ENCODE data around the gene SLC22A7.

The SLC22A7 gene

GRCh38 chr6:43283514-43283901, 14.6 kb upstream of the SLC22A7 start:
- no peak for DNase-seq (ENCODE audit: low read depth)

DNA sequence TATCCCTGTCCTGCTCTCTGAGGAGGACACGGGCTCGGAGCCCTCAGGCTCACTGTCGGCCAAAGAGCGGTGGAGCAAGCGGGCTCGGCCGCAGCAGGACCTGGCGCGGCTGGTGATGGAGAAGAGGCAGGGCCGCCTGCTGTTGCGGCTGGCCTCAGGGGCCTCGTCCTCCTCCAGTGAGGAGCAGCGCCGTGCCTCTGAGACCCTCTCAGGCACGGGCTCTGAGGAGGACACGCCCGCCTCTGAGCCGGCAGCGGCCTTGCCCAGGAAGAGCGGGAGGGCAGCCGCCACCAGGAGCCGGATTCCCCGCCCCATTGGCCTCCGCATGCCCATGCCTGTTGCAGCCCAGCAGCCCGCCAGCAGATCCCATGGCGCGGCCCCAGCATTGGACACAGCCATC, 14.2 kb upstream of the SLC22A7 start:
- no peak for DNase-seq (ENCODE audit: low read depth)

- DNase-seq (ENCODE audit: low read depth) = no peak
These were observed 12.9 kb upstream of the SLC22A7 start for GRCh38 chr6:43284991-43285781.

DNA sequence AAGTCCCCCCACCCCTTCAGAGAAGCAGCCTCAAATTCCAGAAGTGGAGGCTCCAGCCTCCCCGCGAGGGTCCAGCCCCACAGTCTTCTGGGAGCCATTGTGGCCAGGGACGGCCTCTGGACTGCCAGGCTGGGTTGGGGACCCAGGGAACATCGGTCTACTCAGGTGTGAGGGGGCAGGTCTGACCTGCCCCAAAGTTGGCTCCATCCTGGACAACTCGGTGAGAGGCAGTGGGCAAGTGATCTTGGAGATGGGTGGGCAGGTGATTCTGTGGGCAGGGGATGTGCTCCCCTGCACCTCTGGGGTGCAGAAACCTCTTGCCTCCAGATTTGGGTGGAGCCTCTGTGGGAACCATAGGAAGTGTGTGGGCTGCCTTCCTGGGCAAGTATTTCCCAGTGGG, 12.2 kb upstream of the SLC22A7 start:
- DNase-seq (ENCODE audit: low read depth) = no peak

- no peak for DNase-seq (ENCODE audit: low read depth)
These were observed 11.5 kb upstream of the SLC22A7 start for GRCh38 chr6:43286456-43286979.

- DNase-seq (ENCODE audit: low read depth) = no peak
These were observed 10.9 kb upstream of the SLC22A7 start for GRCh38 chr6:43286980-43287716.

DNA sequence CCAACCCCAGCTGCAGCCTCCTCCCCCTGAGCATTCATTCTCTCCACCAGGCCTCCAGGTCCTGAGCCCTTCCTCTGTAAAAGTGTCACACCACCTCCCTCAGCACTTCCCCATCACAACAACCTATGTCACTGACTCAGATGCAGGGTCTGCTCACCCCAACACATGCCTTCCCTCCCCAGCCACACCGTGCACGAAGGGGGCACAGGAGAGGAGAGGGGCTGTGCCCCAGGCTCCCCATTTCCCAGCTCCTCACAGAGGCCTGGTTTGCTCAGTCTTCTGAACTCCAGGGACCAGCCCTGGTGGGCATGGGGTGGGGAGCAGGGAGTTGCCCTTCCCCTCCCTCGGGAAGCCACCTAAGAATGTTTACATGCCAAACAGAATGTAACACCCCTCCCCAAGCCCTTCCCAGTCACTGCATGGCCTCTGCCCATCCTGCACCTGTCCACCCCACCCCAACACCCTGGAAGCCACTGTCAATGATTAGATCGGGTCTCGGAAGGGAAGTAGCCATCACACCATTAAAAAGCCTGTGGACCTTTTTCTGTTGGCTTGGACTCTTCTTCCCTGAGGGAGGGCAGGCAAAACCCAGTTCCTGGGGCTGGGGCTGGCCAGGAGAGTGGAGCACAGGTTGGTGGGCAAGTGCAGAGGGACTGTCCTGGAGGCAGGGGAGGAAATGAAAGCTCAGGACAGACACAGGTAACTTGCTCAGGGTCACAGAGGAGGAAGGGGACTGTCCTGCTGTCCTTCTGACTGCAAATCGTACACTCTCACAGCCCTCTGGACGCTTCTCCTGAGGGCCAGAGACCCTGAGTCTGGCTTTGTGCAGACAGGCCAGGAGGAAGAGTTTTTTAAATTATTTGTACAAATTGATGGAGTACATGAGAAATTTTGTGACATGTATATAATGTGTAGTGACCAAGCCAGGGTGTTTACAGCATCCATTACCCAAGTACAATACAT, 10.1 kb upstream of the SLC22A7 start:
- no peak for DNase-seq (ENCODE audit: low read depth)

DNA sequence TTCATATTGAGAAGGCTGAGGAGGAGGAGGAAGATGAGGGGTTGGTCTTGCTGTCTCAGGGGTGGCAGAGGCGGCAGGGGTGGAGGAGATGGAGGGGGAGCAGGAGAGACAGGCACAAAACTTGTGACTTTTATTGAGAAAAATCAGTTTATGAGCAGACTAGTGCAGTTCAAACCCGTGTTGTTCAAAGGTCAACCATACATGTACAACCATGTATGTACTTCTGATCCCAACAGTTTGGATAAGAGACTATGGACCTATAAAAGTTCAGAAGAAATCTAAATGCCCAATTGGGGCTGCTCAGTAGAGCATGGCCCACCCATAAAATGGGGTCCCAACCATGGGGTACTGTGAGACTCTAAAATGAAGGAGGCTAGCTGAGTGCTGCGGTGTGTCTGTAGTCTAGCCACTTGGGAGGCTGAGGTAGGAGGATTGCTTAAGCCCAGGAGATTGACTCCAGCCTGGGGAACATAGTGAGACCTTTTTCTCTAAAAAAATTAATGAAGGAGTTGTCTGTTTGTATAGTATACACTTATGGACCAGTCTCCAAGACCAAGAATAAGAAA, 7.6 kb upstream of the SLC22A7 start:
- DNase-seq (ENCODE audit: low read depth) = no peak

GRCh38 chr6:43290905-43291355, 7.1 kb upstream of the SLC22A7 start:
- DNase-seq (ENCODE audit: low read depth) = no peak

DNA sequence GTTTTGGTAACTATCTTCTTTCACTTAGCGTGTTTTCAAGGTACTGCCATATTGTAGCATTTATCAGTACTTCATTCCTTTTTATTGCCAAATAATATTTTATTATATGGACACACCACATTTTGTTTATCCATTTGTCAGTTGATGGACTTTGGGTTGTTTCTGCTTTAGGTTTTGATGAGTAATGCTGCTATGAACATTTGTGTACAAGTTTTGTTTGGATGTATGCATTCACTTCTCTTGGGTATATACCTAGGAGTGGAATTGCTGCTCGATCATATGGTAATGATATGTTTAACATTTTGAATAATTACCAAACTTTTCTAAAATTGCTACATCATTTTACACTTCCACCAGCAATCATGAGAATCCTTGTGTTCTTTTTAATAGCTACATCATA, 6.4 kb upstream of the SLC22A7 start:
- no peak for DNase-seq (ENCODE audit: low read depth)

DNA sequence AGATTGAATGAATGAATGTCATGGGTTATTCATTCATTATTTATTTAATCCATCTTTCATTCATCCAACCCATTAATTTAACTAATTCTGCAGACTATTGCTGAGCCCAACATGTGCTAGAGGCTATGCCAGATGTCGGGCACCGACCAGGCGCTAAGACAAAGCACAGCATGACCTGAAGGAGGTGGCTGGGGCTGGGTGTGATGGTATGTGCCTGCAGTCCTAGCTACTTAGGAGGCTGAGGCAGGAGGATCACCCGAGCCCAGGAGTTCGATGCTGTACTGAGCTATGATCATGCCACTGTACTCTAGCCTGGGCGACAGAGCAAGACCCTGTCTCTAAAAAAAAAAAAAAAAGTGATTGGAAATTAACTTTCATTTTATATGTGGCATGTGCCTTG, 5.7 kb upstream of the SLC22A7 start:
- DNase-seq (ENCODE audit: low read depth) = no peak

DNA sequence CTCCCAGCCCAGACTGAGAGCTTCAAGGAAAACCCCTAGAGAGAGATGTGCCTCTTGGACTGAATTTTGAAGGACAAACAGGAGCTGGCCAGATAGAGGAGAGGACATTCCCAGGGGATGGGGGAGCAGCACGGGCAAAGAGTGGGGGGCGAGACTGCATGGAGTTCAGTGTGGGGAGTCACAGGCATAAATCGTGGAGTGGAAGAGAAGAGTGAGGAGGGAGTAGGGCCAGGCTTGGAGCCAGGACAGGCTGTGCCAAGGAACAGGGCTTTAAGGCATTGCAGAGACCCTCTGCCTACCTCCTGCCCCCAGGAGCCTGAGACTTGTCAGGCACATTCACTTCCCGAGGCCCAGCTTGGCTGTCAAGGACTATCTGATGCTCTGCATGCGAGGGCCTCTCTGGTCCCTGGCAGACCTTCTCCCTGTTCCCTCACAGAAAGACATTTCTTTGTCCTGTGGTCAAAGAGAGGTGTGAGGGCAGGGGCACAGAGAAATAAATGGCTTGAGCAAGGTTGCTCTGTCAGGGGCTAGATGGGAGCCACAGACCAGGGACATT, 5.2 kb upstream of the SLC22A7 start:
- no peak for DNase-seq (ENCODE audit: low read depth)

GRCh38 chr6:43293698-43294097, 4.4 kb upstream of the SLC22A7 start:
- DNase-seq (ENCODE audit: low read depth) = no peak

DNA sequence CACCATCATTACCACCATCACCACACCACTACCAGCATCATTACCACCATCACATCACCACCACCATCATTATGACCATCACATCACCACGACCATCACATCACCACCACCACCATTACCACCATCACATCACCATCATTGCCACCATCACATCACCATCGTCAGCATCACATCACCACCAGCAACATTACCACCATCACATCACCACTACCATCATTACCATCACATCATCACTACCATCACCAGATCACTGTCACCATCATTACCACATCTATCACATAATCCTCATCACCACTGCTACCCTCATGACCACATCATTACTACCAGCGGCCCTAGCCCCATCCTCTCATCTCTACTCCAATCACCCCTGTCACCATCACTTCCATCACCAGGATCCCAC, 3.5 kb upstream of the SLC22A7 start:
- DNase-seq (ENCODE audit: low read depth) = no peak

- no peak for DNase-seq (ENCODE audit: low read depth)
These were observed 2.6 kb upstream of the SLC22A7 start for GRCh38 chr6:43295456-43295855.

GRCh38 chr6:43296780-43297497, 1.1 kb upstream of the SLC22A7 start:
- DNase-seq (ENCODE audit: low read depth) = no peak

DNA sequence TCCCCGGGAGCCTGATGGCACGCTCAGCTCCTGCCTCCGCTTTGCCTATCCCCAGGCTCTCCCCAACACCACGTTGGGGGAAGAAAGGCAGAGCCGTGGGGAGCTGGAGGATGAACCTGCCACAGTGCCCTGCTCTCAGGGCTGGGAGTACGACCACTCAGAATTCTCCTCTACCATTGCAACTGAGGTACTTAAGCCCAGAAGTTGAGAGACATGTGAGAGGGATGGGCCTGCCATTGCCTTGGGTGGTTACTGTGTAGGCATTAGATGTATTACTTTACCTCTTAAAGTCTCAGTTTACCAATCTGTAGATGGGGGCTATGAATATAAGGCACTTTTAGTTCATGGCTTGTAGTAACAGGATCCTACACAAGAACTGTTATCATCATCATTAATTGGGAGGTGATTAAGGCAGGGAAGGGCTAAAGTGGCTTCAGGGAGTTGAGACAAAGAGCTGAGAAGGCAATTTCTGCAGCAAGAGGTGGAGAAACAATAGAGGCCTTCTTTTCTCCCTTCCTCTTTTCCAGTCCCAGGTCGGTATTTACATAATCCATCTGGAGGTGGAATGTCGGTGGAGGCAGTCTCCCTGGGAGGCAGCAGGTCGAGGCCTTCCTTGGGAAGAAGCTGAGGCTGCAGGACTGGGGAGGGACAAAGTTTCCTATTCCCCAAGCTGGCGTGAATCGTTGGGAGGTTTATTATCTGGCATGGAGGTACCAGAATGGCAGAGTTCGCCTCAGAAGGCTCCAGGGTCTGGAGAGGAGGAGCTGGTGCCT, 691 bp downstream of the SLC22A7 start:
- DNase-seq (ENCODE audit: low read depth) = no peak

GRCh38 chr6:43299338-43300293, 1.6 kb downstream of the SLC22A7 start:
- no peak for DNase-seq (ENCODE audit: low read depth)

All from stromal cell of bone marrow (primary cell).